ENCODE results near the gene RAD54L2. TPM values are rescaled to one million over a fixed set of nuclear protein-coding genes. Genes with fewer than 3 reads are reported as not detected.

Gene RAD54L2
- total and polyA plus RNA-seq, 2 donors (not counting 3 experiments of a cell fraction or from before 2014, with no cell fraction given): 7.6 to 31.1 TPM

DNA sequence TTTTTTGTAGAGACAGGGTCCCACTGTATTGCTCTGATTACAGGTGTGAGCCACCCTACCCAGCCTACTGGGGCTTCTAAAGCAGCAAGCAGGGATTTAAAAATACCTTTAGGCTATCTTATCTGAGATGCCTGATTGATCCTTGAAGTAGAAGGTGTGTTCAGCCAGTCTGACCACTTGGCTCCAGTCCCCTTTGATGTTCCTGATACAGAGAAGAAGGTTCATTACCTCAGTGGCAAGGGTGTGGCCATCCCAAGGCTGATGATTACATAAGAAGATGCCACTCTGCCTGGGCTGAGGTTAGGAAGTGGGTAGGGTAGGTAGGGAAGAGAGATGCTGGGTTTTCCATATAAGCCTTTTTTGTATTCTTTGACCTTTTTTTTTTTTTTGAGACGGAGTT lies 27.5 kb upstream of the RAD54L2 start:
- TF ChIP-seq JUN (IDR thresholded peaks at IDR 0.05; ENCODE audit: borderline replicate concordance, insufficient read depth, insufficient read length, low read depth) (no peak), GATA2 (IDR thresholded peaks at IDR 0.05; ENCODE audit: insufficient read depth, insufficient read length, low read depth, low read length) (no peak), POLR2AphosphoS5 (IDR thresholded peaks at IDR 0.05; ENCODE audit: insufficient read depth, low read depth, low read length) (no peak), FOS (IDR thresholded peaks at IDR 0.05; ENCODE audit: borderline replicate concordance, insufficient read depth, low read length) (no peak), MYC (IDR thresholded peaks at IDR 0.05; ENCODE audit: low read depth, low read length) (no peak)
- TF ChIP-seq, protein P1, sequence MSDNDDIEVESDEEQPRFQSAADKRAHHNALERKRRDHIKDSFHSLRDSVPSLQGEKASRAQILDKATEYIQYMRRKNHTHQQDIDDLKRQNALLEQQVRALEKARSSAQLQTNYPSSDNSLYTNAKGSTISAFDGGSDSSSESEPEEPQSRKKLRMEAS (IDR thresholded peaks at IDR 0.05; ENCODE audit: insufficient read depth, insufficient read length): no peak
- TF ChIP-seq, protein P2, sequence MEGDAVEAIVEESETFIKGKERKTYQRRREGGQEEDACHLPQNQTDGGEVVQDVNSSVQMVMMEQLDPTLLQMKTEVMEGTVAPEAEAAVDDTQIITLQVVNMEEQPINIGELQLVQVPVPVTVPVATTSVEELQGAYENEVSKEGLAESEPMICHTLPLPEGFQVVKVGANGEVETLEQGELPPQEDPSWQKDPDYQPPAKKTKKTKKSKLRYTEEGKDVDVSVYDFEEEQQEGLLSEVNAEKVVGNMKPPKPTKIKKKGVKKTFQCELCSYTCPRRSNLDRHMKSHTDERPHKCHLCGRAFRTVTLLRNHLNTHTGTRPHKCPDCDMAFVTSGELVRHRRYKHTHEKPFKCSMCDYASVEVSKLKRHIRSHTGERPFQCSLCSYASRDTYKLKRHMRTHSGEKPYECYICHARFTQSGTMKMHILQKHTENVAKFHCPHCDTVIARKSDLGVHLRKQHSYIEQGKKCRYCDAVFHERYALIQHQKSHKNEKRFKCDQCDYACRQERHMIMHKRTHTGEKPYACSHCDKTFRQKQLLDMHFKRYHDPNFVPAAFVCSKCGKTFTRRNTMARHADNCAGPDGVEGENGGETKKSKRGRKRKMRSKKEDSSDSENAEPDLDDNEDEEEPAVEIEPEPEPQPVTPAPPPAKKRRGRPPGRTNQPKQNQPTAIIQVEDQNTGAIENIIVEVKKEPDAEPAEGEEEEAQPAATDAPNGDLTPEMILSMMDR (IDR thresholded peaks at IDR 0.05; ENCODE audit: extremely low read depth in 1 of 2, insufficient read depth in 1 of 2, low read depth in 1 of 2, low read length in 2 of 2): no peak
- Histone ChIP-seq H4K20me1 (replicated peaks; ENCODE audit: control insufficient read depth, extremely low read depth, insufficient read depth, low read length) (no peaks in the 10 kb centered on the region), H3K27ac (ENCODE audit: insufficient read depth, low read depth, low read length) (no peak overlapping the region), H3K4me3 (replicated peaks in 1 of 3; ENCODE audit: insufficient read depth in 1 of 3, low read depth in 1 of 3, low read length in 3 of 3) (no peak overlapping the region), H3K4me1 (ENCODE audit: control insufficient read depth, extremely low read depth, insufficient read depth, low read length) (no peaks in the 10 kb centered on the region), H2AFZ (ENCODE audit: low read depth, low read length) (no peak overlapping the region), H3K9me1 (replicated peaks; ENCODE audit: control insufficient read depth, extremely low read depth, insufficient read depth, low read length) (no peaks in the 10 kb centered on the region), H3K9ac (replicated peaks; ENCODE audit: extremely low read depth, insufficient read depth, low read length) (no peak overlapping the region), H3K4me2 (ENCODE audit: insufficient read depth, low read length) (no peak overlapping the region), H3K27me3 (ENCODE audit: control insufficient read depth in 2 of 2, insufficient read depth in 2 of 2, low read length in 2 of 2) (no peaks in the 10 kb centered on the region), H3K9me3 (replicated peaks; ENCODE audit: control insufficient read depth, insufficient read depth, low read length) (no peaks in the 10 kb centered on the region), H3K79me2 (ENCODE audit: control insufficient read depth, insufficient read depth, low read length) (no peaks in the 10 kb centered on the region), H3K36me3 (ENCODE audit: control insufficient read depth in 2 of 2, extremely low read depth in 1 of 2, insufficient read depth in 2 of 2, low read length in 2 of 2) (no peaks in the 10 kb centered on the region)
- dilution Hi-C loops (cut with MboI; ENCODE audit: extremely low pct_ligation_motif_present, low sequenced_read_pairs) (no loop called here), intact Hi-C loops (cut with micrococcal nuclease) (no loop called here)
- ChIA-PET CTCF (interaction anchor here (1.0 to 3.1 kb wide), 5 partner anchors 8 to 159 kb away, joined by 3 to 20 read pairs (median 8); partner anchors contain the start of gene DCAF1), POLR2A (interaction anchor here (0.6 kb wide), 1 partner anchor 880 kb away, joined by 3 read pairs; no protein-coding TSS in a partner anchor)
- DNase-seq (ENCODE audit: low read depth, low spot score) (no peak), FAIRE-seq (no peak)
- BruUV-seq (replicated peaks): no TSS peak
